ENCODE data around the gene MRC2. TPM values are rescaled to one million over a fixed set of nuclear protein-coding genes. Genes with fewer than 3 reads are reported as not detected.

MRC2 gene
- total RNA-seq, 2 experiments from 2014 or later, result 8.1 to 9.0 TPM

GRCh38 chr17:62637809-62638208 lies 10.3 kb downstream of the MRC2 start:
- Mint-ChIP-seq H3K4me3 (no peak overlapping the region), H3K27ac (no peak overlapping the region), H3K27me3 (peaks cover 5% of the 10 kb centered on the region), H3K9me3 (no peaks in the 10 kb centered on the region), H3K36me3 (ENCODE audit: low read depth) (no peaks in the 10 kb centered on the region), H3K4me1 (ENCODE audit: low read depth) (peaks cover 3% of the 10 kb centered on the region)
- TF ChIP-seq, protein P1, sequence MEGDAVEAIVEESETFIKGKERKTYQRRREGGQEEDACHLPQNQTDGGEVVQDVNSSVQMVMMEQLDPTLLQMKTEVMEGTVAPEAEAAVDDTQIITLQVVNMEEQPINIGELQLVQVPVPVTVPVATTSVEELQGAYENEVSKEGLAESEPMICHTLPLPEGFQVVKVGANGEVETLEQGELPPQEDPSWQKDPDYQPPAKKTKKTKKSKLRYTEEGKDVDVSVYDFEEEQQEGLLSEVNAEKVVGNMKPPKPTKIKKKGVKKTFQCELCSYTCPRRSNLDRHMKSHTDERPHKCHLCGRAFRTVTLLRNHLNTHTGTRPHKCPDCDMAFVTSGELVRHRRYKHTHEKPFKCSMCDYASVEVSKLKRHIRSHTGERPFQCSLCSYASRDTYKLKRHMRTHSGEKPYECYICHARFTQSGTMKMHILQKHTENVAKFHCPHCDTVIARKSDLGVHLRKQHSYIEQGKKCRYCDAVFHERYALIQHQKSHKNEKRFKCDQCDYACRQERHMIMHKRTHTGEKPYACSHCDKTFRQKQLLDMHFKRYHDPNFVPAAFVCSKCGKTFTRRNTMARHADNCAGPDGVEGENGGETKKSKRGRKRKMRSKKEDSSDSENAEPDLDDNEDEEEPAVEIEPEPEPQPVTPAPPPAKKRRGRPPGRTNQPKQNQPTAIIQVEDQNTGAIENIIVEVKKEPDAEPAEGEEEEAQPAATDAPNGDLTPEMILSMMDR (IDR thresholded peaks at IDR 0.05), result no peak
- intact Hi-C loops (cut with micrococcal nuclease), result no loop called here
- ChIA-PET POLR2A (interaction anchor here (1.2 kb wide), 1 partner anchor 11 kb away, joined by 3 read pairs; the partner anchor contains the start of gene MRC2), CTCF (no interaction called here)
- DNase-seq (no peak), ATAC-seq (no peak)

DNA sequence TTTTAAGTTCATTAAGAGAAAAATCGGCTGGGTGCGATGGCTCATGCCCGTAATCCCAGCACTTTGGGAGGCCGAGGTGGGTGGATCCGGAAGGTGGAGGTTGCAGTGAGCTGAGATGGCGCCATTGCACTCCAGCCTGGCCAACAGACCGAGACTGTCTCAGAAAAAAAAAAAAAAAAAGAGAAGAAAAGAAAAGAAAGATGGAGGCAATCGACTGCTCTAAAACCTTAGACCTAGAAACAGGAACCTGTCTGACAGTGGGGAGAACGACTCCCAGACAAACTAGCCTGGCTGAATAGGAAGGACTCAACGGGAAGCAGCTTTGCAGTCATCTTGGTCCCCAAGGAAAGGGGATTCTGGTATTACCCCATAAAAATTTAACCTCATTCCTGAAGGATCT lies 13.7 kb downstream of the MRC2 start:
- CTCF ChIA-PET, result interaction anchor here (1.2 kb wide), 1 partner anchor 28 kb away, joined by 4 read pairs; no protein-coding TSS in a partner anchor
- Mint-ChIP-seq H3K4me1 (ENCODE audit: low read depth) (peaks cover 8% of the 10 kb centered on the region), H3K36me3 (ENCODE audit: low read depth) (no peaks in the 10 kb centered on the region), H3K4me3 (no peak overlapping the region), H3K27me3 (peaks cover 7% of the 10 kb centered on the region), H3K27ac (no peak overlapping the region), H3K9me3 (no peaks in the 10 kb centered on the region)
- POLR2A ChIA-PET, result no interaction called here
- TF ChIP-seq, protein P1 (IDR thresholded peaks at IDR 0.05), result no peak
- no peak for ATAC-seq
- intact Hi-C loops (cut with micrococcal nuclease), result no loop called here
- DNase-seq, result no peak

DNA sequence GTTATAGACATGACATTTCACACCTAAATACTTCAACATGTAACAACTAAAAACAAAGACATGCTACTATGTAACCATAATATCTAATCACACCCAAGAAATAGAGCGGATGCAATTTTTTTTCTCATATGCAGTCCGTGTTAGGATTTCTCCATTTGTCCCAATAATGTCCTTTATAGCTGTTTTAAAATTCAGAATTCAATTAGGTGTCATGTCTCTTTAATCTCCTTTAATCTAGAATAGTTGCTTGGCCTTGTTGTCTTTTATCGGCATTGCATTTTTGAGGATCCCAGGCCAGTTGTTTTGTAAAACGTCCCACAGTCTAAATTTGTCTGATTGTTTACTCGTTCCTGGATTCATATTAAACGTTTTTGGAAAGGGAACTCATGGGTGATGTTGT lies 14.5 kb downstream of the MRC2 start:
- DNase-seq, result no peak
- no peak for ATAC-seq
- peaks cover 8% of the 10 kb centered on the region for H3K4me1 Mint-ChIP-seq (ENCODE audit: low read depth)
- H3K4me3 Mint-ChIP-seq, result no peak overlapping the region
- H3K27me3 Mint-ChIP-seq, result peaks cover 8% of the 10 kb centered on the region
- POLR2A ChIA-PET, result no interaction called here
- no peak overlapping the region for H3K27ac Mint-ChIP-seq
- TF ChIP-seq, protein P1 (IDR thresholded peaks at IDR 0.05), result no peak
- H3K36me3 Mint-ChIP-seq (ENCODE audit: low read depth), result no peaks in the 10 kb centered on the region
- CTCF ChIA-PET, result interaction anchor here (1.2 kb wide), 1 partner anchor 27 kb away, joined by 4 read pairs; no protein-coding TSS in a partner anchor
- no peaks in the 10 kb centered on the region for H3K9me3 Mint-ChIP-seq
- intact Hi-C loops (cut with micrococcal nuclease), result no loop called here

DNA sequence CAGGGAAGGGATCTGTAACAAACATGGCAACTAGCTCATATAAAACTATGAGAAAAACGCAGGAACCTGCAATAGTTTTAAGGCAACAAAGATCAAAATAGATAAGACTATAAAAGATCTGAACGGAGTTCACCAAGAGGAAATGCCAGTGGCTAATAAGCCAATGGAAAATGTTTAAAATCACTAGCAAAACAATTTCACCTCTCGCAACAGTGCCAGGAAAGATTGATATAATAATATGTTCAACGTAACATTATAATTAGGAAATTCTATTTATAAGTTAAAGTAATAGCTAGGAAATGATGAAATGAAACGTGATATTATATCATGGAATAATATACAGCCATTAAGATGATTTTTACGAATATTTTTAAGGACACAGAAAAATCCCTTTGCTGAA lies 16.0 kb downstream of the MRC2 start:
- POLR2A ChIA-PET, result interaction anchor here (1.9 kb wide), 1 partner anchor 10 kb away, joined by 5 read pairs; no protein-coding TSS in a partner anchor
- DNase-seq, result no peak
- CTCF ChIA-PET, result interaction anchor here (1.2 kb wide), 2 partner anchors 91 kb away, joined by 3 read pairs; no protein-coding TSS in a partner anchor
- Mint-ChIP-seq H3K36me3 (ENCODE audit: low read depth) (no peaks in the 10 kb centered on the region), H3K27ac (no peak overlapping the region), H3K9me3 (no peaks in the 10 kb centered on the region), H3K4me1 (ENCODE audit: low read depth) (peaks cover 8% of the 10 kb centered on the region), H3K27me3 (peaks cover 8% of the 10 kb centered on the region), H3K4me3 (no peak overlapping the region)
- ATAC-seq, result no peak
- intact Hi-C loops (cut with micrococcal nuclease), result no loop called here
- TF ChIP-seq, protein P1 (IDR thresholded peaks at IDR 0.05), result no peak

GRCh38 chr17:62644487-62645173 lies 17.2 kb downstream of the MRC2 start:
- Mint-ChIP-seq H3K36me3 (ENCODE audit: low read depth) (no peaks in the 10 kb centered on the region), H3K4me3 (no peak overlapping the region), H3K4me1 (ENCODE audit: low read depth) (peaks cover 8% of the 10 kb centered on the region), H3K27ac (no peak overlapping the region), H3K9me3 (no peaks in the 10 kb centered on the region), H3K27me3 (peaks cover 10% of the 10 kb centered on the region)
- intact Hi-C loops (cut with micrococcal nuclease), result no loop called here
- ATAC-seq (no peak), DNase-seq (no peak)
- ChIA-PET POLR2A (no interaction called here), CTCF (interaction anchor here (1.2 kb wide), 1 partner anchor 92 kb away, joined by 3 read pairs; no protein-coding TSS in a partner anchor)
- TF ChIP-seq, protein P1 (IDR thresholded peaks at IDR 0.05), result no peak
